Adrenal gland (tissue), 19 donors: ENCODE data around the gene NT5M. TPM values are rescaled to one million over a fixed set of nuclear protein-coding genes. Genes with fewer than 3 reads are reported as not detected.
"Not testable (repeated sequence)": the region's sequence is repeated elsewhere in the genome, so short reads cannot be mapped to it uniquely, and the experiment has no call there.

ENCODE experiments used
- DNase-seq, 7 donors: peaks; one replicate each; pipeline ENCODE4 v3.0.0-alpha.2; 2019 to 2020
- H3K27ac ChIP-seq, 5 donors: fragments of 200-600 bp; sonication (generic) in 4 of 5; 1 replicate in 3 of 5; 2 replicates in 2 of 5; pipeline versions ENCODE4 v1.5.1 to v1.8.0; 2016 to 2020; ENCODE audit warnings: mild to moderate bottlenecking in 1 of 5
- H3K27me3 ChIP-seq: fragments of 200-600 bp; 2 replicates; pipeline ENCODE4 v1.8.0; 2021
- H3K36me3 ChIP-seq, 2 donors: fragments of 200-600 bp; replicated peaks in 1 of 2; 1 replicate in 1 of 2; 2 replicates in 1 of 2; pipeline versions ENCODE4 v1.5.1 to v1.8.0; 2018 to 2022
- H3K4me1 ChIP-seq, 2 donors: fragments of 200-600 bp; replicated peaks in 1 of 2; 1 replicate in 1 of 2; 2 replicates in 1 of 2; pipeline versions ENCODE4 v1.5.1 to v1.8.0; 2018 to 2021
- H3K4me3 ChIP-seq, 4 donors: fragments of 200-600 bp; sonication (generic) in 3 of 4; one replicate each; pipeline ENCODE4 v1.5.1; 2016 to 2018
- H3K9me3 ChIP-seq, 3 donors: fragments of 200-600 bp; sonication (generic) in 1 of 3; replicated peaks in 1 of 3; 1 replicate in 2 of 3; 2 replicates in 1 of 3; pipeline versions ENCODE4 v1.5.1 to v1.8.0; 2016 to 2021
- POLR2A ChIP-seq, 2 donors: fragments of 450-650 bp; IDR thresholded peaks; one replicate each; pipeline ENCODE4 v1.6.1; 2017; ENCODE audit warnings: antibody characterized with exemption in 2 of 2, mild to moderate bottlenecking in 2 of 2, moderate library complexity in 1 of 2
- WGBS, 4 donors: extraction: QIAGEN DNeasy Blood & Tissue Kit in 2 of 4; methylation state at CpG; one replicate each; pipeline versions ENCODE4 v1.1.5 to v1.1.7; 2013 to 2017; 5-methylcytosine and 5-hydroxymethylcytosine counted together
- intact Hi-C, 2 donors: fragments of 100-400 bp; cut with DNase I; formaldehyde crosslinking; loops; one replicate each; pipeline versions ENCODE4 v1.14.1 to v1.15.0; 2022 to 2023
- long read RNA-seq, 10 donors: library from polyadenylated mRNA in 3 of 10; unstranded in 2 of 10; stranded (forward) in 1 of 10; transcript quantifications; one replicate each; pipeline ENCODE4 v2.0.0 and lab custom pipeline, GENCODE V29; 2021 to 2026
- polyA plus RNA-seq, 3 donors: library from polyadenylated mRNA; stranded (reverse); fragments of 200-250 nt in 2 of 3; fragments of 350-450 nt in 1 of 3; fragmentation: Illumina TruSeq in 1 of 3; extraction: RNeasy Lipid Tissue Mini Kit (QIAGEN cat#74804) in 1 of 3; gene quantifications; one replicate each; pipeline ENCODE4 v1.2.3, GENCODE V29; 2013 to 2014
- total RNA-seq, 9 donors: library from RNA; depleted of rRNA in 4 of 9; stranded (reverse); fragments of >200 nt in 4 of 9; fragments of 120-200 nt in 1 of 9; fragmentation: NEBNext Ultra II Directional in 1 of 9; extraction: Animal tissue kit (Norgen Biotek cat#: 25700) in 1 of 9; gene quantifications; one replicate each; pipeline versions ENCODE4 v1.1.0 to v1.2.4, GENCODE V29; 2013 to 2023
- TF ChIP-seq, protein P1 (sequence below), 6 experiments: fragments of 450-650 bp in 4 of 6; fragments of 200-600 bp in 2 of 6; sonication (generic) in 1 of 6; IDR thresholded peaks; 1 replicate in 5 of 6; 2 replicates in 1 of 6; pipeline versions ENCODE4 v1.5.1 to v1.8.0; 2016 to 2021; ENCODE audit warnings: antibody characterized with exemption in 6 of 6, mild to moderate bottlenecking in 2 of 6, moderate library complexity in 1 of 6
- donor health status: healthy with polysubstance abuse.
- donor health status: Bipolar disorder and iron deficiency.
- donor health status: DM: yes; HTN: yes; CAD: no.
- donor health status: DM: no; HTN: no; CAD: no.
- donor health status: DM: no; HTN: no; CAD: no.
- donor health status: DM: yes; HTN: yes; CAD: no.

The NT5M gene
- total RNA-seq (1 to 10 TPM; 1.0 to 4.8 (median 1.7) TPM), polyA plus RNA-seq (1 to 10 TPM in 2 of 3 donors, under 1 TPM in 1; 0.40 to 4.1 (median 3.7) TPM)
- long read RNA-seq, donor 1, result 0 reads
- long read RNA-seq, donor 2, result 0 reads
- long read RNA-seq, donor 3, result 0 reads
- long read RNA-seq, donor 4, result 0 reads
- long read RNA-seq, donor 5, partial matches to known transcripts, result 0 of 6 reads
- long read RNA-seq, donor 5, other reads (novel, unspliced or antisense), result 2 of 6 reads
- long read RNA-seq, donor 6, partial matches to known transcripts, result 0 of 1 reads
- long read RNA-seq, donor 6, other reads (novel, unspliced or antisense), result 1 of 1 reads
- long read RNA-seq, donor 7, result 0 reads
- long read RNA-seq, donor 8, result 0 reads
- long read RNA-seq, donor 9, partial matches to known transcripts, result 0 of 1 reads
- long read RNA-seq, donor 9, other reads (novel, unspliced or antisense), result 0 of 1 reads
- long read RNA-seq, donor 10, result 0 reads

DNA sequence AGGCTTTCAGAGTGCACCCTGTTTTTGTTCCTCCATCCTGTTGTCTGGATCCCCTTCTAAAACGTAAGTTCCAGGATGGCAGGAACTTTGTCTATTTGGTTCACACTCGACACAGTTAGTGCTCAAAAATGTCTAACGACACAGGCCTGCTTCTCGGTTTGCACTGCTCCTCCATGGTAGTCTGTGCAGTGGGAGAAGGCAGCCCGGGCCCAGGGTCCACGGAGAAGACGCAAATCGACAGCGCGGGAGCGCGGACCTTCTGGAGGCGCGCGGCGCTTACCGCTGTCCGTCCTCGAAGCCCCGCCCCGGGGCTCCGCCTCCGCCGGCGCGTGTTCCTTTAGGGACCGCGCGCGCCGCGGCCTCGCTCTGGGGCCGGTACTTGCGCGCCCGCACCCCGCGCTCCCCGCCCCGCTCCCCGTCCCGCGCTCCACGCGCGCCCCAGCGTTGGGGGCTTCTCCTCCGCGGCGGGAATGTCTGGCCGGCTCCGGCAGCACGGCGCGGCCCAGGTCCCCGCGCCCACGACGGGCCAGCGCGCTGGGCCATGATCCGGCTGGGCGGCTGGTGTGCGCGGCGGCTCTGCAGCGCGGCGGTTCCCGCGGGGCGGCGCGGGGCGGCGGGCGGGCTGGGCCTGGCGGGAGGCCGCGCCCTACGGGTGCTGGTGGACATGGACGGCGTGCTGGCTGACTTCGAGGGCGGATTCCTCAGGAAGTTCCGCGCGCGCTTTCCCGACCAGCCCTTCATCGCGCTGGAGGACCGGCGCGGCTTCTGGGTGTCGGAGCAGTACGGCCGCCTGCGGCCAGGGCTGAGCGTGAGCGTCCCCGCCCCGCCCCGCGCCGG lies at the start of gene NT5M:
Gene NT5M, plus strand, starts transcription at position 364 of the 837 bp plus-strand sequence. Its CDS starts 178 bp downstream, at position 542.
- Histone ChIP-seq H3K9me3 (no peaks in the 10 kb centered on the region), H3K27ac (peak within 1 kb of the TSS in 3 of 5 donors; percentile 37 to 82 (median 50)), H3K36me3 (no peaks in the 10 kb centered on the region), H3K27me3 (no peaks in the 10 kb centered on the region), H3K4me3 (peak within 1 kb of the TSS in 2 of 4 donors; percentile 45 to 75), H3K4me1 (peaks cover 5 to 18% of the 10 kb centered on the region in 2 donors)
- TF ChIP-seq, protein P1, sequence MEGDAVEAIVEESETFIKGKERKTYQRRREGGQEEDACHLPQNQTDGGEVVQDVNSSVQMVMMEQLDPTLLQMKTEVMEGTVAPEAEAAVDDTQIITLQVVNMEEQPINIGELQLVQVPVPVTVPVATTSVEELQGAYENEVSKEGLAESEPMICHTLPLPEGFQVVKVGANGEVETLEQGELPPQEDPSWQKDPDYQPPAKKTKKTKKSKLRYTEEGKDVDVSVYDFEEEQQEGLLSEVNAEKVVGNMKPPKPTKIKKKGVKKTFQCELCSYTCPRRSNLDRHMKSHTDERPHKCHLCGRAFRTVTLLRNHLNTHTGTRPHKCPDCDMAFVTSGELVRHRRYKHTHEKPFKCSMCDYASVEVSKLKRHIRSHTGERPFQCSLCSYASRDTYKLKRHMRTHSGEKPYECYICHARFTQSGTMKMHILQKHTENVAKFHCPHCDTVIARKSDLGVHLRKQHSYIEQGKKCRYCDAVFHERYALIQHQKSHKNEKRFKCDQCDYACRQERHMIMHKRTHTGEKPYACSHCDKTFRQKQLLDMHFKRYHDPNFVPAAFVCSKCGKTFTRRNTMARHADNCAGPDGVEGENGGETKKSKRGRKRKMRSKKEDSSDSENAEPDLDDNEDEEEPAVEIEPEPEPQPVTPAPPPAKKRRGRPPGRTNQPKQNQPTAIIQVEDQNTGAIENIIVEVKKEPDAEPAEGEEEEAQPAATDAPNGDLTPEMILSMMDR (IDR thresholded peaks at IDR 0.05), result no peak
- TF ChIP-seq POLR2A (IDR thresholded peaks at IDR 0.05), result peak in 1 of 2 donors; percentile 19
- peak; percentile 51 to 79 (median 71) for DNase-seq
- intact Hi-C loops, result loop anchor here (10.0 kb wide), 2 partner anchors 158 to 298 kb away; no protein-coding TSS in a partner anchor
- WGBS, 4 donors, result 0 to 1% (median 0%) methylated on average over 4 to 107 of the region's 107 CpGs

DNA sequence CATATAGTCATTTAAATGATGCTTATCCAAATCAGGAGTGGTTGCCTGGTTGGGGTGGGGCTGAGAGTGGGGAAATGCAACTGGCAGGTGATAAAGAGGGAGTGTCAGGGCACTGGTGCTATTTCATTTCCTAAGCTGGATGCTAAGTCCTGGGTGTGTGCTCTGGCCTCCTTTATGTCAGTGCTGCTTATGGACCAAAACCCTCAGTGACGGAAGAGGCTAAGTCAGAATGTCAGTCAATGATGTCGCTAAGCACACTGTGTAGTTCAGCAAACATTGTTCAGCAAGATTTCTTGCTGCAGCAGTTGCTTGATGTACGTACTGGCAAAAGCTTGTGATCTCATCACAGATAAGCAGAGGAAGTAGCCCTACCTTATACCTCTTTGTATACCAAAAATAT lies 49.8 kb upstream of the NT5M start:
- TF ChIP-seq, protein P1 (IDR thresholded peaks at IDR 0.05), result no peak
- TF ChIP-seq POLR2A (IDR thresholded peaks at IDR 0.05), result no peak
- WGBS, 4 donors, result 84 to 96% (median 90%) methylated on average over 3 of the region's 3 CpGs

DNA sequence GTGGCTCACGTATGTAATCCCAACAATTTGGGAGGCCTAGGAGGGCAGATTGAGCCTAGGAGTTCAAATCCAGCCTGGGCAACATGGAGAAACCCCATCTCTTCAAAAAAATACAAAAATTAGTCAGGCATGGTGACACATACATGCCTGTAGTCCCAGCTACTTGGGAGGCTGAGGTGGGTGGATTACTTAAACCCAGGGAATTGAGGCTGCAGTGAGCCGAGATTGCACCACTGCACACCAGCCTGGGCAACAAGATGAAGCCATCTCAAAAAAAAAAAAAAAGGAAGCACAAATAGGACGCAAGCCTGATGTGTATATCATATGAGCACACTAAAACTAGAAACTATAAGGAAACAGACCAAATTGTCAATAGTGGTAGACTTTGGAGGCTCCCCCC lies 49.1 kb upstream of the NT5M start:
- 87 to 95% (median 90%) methylated on average over 3 of the region's 3 CpGs for WGBS, 4 donors
- peaks cover 0 to 80% of the 10 kb centered on the region in 2 donors for H3K36me3 ChIP-seq
- H3K4me3 ChIP-seq, result no peak overlapping the region
- H3K4me1 ChIP-seq, result peaks cover 0 to 4% of the 10 kb centered on the region in 2 donors
- H3K27me3 ChIP-seq, result no peaks in the 10 kb centered on the region
- H3K27ac ChIP-seq, result no peak overlapping the region
- DNase-seq, result no peak
- no peaks in the 10 kb centered on the region for H3K9me3 ChIP-seq
- intact Hi-C loops, result no loop called here
- TF ChIP-seq, protein P1 (IDR thresholded peaks at IDR 0.05), result no peak
- TF ChIP-seq POLR2A (IDR thresholded peaks at IDR 0.05), result no peak

More for the DNA sequence above, 49.8 kb upstream of the NT5M start:
- Histone ChIP-seq H3K9me3 (no peaks in the 10 kb centered on the region), H3K27me3 (no peaks in the 10 kb centered on the region), H3K4me1 (peaks cover 0 to 3% of the 10 kb centered on the region in 2 donors), H3K4me3 (no peak overlapping the region), H3K36me3 (peaks cover 0 to 80% of the 10 kb centered on the region in 2 donors), H3K27ac (no peak overlapping the region)
- intact Hi-C loops, result no loop called here
- DNase-seq, result no peak

DNA sequence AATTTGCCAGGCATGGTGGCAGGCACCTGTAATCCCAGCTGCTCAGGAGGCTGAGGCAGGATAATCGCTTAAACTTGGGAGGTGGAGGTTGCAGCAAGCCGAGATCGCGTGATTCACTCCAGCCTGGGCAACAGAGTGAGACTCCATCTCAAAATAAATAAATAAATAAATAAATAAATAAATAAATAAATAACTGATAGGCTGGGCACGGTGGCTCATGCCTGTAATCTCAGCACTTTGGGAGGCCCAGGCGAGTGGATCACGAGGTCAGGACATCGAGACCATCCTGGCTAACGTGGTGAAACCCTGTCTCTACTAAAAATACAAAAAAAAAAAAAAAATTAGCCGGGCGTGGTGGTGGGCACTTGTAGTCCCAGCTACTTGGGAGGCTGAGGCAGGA lies 47.5 kb upstream of the NT5M start:
- H3K4me3 ChIP-seq, H3K4me1 ChIP-seq, intact Hi-C loops, H3K27ac ChIP-seq, H3K27me3 ChIP-seq, H3K9me3 ChIP-seq: not testable (repeated sequence)
- H3K36me3 ChIP-seq, result peaks cover 0 to 83% of the 10 kb centered on the region in 2 donors
- whole genome bisulfite sequencing, 4 donors, result 88 to 95% (median 92%) methylated on average over 11 of the region's 11 CpGs
- peak in 1 of 7 donors; percentile 38 for DNase-seq
